ENCODE measurements around the gene RANGAP1.

Gene RANGAP1

DNA sequence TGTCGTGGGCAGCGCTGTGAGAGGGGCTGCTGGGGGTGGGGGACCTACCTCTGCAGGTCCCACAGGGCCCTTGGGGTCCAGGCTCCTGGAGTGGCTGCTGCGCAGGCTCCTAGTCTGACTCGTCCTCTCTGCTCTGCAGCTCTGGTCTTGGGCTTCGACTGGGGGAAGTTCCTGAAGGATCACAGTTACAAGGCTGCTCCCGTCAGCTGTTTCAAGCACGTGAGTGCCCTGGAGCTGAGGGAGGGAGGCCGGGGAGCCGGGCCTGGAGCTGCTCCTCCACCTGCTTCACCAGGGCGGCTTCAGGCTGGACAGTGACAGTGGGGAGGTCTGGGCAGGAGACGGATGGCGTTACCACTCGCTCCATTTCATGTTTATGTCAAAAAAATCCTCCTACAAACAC is 69.0 kb downstream of the RANGAP1 start:
- TF ChIP-seq, protein P1, sequence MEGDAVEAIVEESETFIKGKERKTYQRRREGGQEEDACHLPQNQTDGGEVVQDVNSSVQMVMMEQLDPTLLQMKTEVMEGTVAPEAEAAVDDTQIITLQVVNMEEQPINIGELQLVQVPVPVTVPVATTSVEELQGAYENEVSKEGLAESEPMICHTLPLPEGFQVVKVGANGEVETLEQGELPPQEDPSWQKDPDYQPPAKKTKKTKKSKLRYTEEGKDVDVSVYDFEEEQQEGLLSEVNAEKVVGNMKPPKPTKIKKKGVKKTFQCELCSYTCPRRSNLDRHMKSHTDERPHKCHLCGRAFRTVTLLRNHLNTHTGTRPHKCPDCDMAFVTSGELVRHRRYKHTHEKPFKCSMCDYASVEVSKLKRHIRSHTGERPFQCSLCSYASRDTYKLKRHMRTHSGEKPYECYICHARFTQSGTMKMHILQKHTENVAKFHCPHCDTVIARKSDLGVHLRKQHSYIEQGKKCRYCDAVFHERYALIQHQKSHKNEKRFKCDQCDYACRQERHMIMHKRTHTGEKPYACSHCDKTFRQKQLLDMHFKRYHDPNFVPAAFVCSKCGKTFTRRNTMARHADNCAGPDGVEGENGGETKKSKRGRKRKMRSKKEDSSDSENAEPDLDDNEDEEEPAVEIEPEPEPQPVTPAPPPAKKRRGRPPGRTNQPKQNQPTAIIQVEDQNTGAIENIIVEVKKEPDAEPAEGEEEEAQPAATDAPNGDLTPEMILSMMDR (conservative IDR thresholded peaks at IDR 0.05; ENCODE audit: low read length): no peak
- TF ChIP-seq EZH2phosphoT487 (IDR thresholded peaks at IDR 0.05; ENCODE audit: borderline replicate concordance): no peak
- Histone ChIP-seq H3K4me1 (ENCODE audit: insufficient read depth, low read length, poor library complexity, severe bottlenecking) (peaks cover 9% of the 10 kb centered on the region), H3K9ac (ENCODE audit: low read depth, low read length, poor library complexity, severe bottlenecking) (peak overlapping the region; percentile 50), H3K4me2 (ENCODE audit: low read depth, low read length, poor library complexity, severe bottlenecking) (peak overlapping the region; percentile 38), H3K4me3 (ENCODE audit: low read length, poor library complexity, severe bottlenecking) (peak overlapping the region; percentile 37), H2AFZ (ENCODE audit: low read length) (no peak overlapping the region), H4K20me1 (ENCODE audit: insufficient read depth, low read length, poor library complexity, severe bottlenecking) (no peaks in the 10 kb centered on the region), H3K9me3 (ENCODE audit: insufficient read depth, low read depth, low read length) (no peaks in the 10 kb centered on the region), H3K36me3 (ENCODE audit: insufficient read depth, low read length) (no peaks in the 10 kb centered on the region), H3K27me3 (ENCODE audit: insufficient read depth, low read length, poor library complexity, severe bottlenecking) (no peaks in the 10 kb centered on the region), H3K79me2 (ENCODE audit: insufficient read depth, low read length) (no peaks in the 10 kb centered on the region), H3F3A (ENCODE audit: low read depth) (no peaks in the 10 kb centered on the region), H3K9me2 (replicated peaks; ENCODE audit: low read depth, low read length) (no peaks in the 10 kb centered on the region)

DNA sequence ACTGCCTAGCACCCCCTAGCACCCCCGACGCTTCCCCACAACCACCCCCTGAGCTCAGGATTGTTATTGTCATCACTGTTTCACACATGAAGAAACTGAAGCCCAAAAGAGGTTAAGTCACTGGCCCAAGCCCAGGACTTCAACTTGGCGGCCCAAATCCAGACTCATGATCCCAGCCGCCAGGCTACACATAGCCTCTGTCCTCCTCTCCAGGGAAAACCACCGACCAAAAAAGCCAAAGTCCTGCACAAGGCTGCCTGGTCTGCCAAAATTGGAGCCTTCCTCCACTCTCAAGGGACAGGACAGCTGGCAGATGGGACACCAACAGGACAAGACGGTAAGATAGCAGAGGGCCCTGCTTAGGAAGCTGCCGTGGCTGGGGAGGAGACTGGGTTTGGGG is 70.1 kb downstream of the RANGAP1 start:
- Histone ChIP-seq H3K4me3 (ENCODE audit: low read length, poor library complexity, severe bottlenecking) (no peak overlapping the region), H3K4me2 (ENCODE audit: low read depth, low read length, poor library complexity, severe bottlenecking) (no peak overlapping the region), H3K9me2 (replicated peaks; ENCODE audit: low read depth, low read length) (no peaks in the 10 kb centered on the region), H3K9ac (ENCODE audit: low read depth, low read length, poor library complexity, severe bottlenecking) (no peak overlapping the region), H3F3A (ENCODE audit: low read depth) (no peaks in the 10 kb centered on the region), H3K4me1 (ENCODE audit: insufficient read depth, low read length, poor library complexity, severe bottlenecking) (peaks cover 9% of the 10 kb centered on the region), H2AFZ (ENCODE audit: low read length) (no peak overlapping the region), H3K9me3 (ENCODE audit: insufficient read depth, low read depth, low read length) (no peaks in the 10 kb centered on the region), H3K36me3 (ENCODE audit: insufficient read depth, low read length) (no peaks in the 10 kb centered on the region), H3K79me2 (ENCODE audit: insufficient read depth, low read length) (no peaks in the 10 kb centered on the region), H4K20me1 (ENCODE audit: insufficient read depth, low read length, poor library complexity, severe bottlenecking) (no peaks in the 10 kb centered on the region), H3K27me3 (ENCODE audit: insufficient read depth, low read length, poor library complexity, severe bottlenecking) (no peaks in the 10 kb centered on the region)
- TF ChIP-seq, protein P1 (conservative IDR thresholded peaks at IDR 0.05; ENCODE audit: low read length): no peak
- no peak for TF ChIP-seq EZH2phosphoT487 (IDR thresholded peaks at IDR 0.05; ENCODE audit: borderline replicate concordance)

DNA sequence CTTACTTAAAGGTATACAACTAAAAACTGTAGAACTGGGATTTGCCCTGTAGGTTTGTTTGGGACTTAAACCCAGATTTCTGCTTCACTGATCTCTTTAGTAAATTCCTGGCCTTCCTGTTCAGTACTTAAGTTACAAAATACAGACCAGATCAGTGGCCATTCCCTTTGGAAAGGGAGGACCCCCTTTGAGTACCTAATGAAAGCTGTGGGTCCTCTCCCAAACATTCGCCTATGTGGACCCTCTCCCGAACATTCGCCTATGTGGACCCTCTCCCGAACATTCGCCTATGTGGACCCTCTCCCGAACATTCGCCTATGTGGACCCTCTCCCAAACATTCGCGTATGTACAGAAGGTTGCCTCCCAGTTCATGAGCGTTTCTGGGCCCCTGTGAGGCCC is 70.6 kb downstream of the RANGAP1 start:
- Histone ChIP-seq H3K79me2 (ENCODE audit: insufficient read depth, low read length) (no peaks in the 10 kb centered on the region), H3F3A (ENCODE audit: low read depth) (no peaks in the 10 kb centered on the region), H3K4me1 (ENCODE audit: insufficient read depth, low read length, poor library complexity, severe bottlenecking) (peaks cover 9% of the 10 kb centered on the region), H4K20me1 (ENCODE audit: insufficient read depth, low read length, poor library complexity, severe bottlenecking) (no peaks in the 10 kb centered on the region), H3K9me2 (replicated peaks; ENCODE audit: low read depth, low read length) (no peaks in the 10 kb centered on the region), H3K27me3 (ENCODE audit: insufficient read depth, low read length, poor library complexity, severe bottlenecking) (no peaks in the 10 kb centered on the region), H3K36me3 (ENCODE audit: insufficient read depth, low read length) (no peaks in the 10 kb centered on the region), H3K4me2 (ENCODE audit: low read depth, low read length, poor library complexity, severe bottlenecking) (no peak overlapping the region), H3K9ac (ENCODE audit: low read depth, low read length, poor library complexity, severe bottlenecking) (no peak overlapping the region), H3K4me3 (ENCODE audit: low read length, poor library complexity, severe bottlenecking) (no peak overlapping the region), H2AFZ (ENCODE audit: low read length) (no peak overlapping the region), H3K9me3 (ENCODE audit: insufficient read depth, low read depth, low read length) (no peaks in the 10 kb centered on the region)
- TF ChIP-seq, protein P1 (conservative IDR thresholded peaks at IDR 0.05; ENCODE audit: low read length): no peak
- no peak for TF ChIP-seq EZH2phosphoT487 (IDR thresholded peaks at IDR 0.05; ENCODE audit: borderline replicate concordance)
